Measurements from ENCODE around the gene PABPC1L2B.
"Not testable (repeated sequence)": the region's sequence is repeated elsewhere in the genome, so short reads cannot be mapped to it uniquely, and the experiment has no call there.

Gene PABPC1L2B

DNA sequence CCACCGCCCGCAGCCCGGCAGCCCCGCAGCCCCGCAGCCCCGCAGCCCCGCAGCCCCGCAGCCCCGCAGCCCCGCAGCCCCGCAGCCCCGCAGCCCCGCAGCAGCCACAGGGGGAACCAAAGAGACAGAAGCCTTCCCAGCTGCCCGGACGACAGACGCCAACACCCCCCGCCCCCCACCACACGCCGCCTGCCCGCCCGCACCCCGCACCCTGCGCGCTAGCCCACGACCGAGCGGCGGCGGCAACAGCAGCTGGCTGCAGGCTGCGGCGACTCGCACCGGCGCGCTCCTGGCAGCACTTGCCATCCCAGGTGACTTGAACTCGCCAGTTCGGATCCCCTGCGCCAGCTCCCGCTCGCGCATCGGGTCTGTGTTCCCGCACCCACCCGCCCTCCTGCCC is at the start of gene PABPC1L2B:
PABPC1L2B (plus strand) TSS at position 207 of the 400 bp plus-strand sequence. CDS start 704 bp downstream, outside the sequence.
- DNase-seq: not testable (repeated sequence)

DNA sequence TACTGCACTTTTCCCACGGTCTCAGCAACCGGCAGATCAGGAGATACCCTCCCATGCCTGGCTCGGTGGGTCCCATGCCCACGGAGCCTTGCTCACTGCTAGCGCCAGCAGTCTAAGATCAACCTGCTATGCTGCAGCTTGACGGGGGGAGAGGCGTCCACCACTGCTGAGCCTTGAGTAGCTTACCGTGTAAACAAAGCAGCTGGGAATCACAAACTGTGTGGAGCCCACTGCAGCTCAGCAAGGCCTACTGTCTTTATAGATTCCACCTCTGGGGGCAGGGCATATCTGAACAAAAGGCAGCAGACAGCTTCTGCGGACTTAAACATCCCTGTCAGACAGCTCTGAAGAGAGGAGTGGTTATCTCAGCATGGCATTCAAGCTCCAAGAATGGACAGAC is 42.8 kb upstream of the PABPC1L2B start:
- not testable (repeated sequence) for DNase-seq

GRCh38 chrX:72971859-72972258 is 30.9 kb upstream of the PABPC1L2B start:
- not testable (repeated sequence) for DNase-seq

- DNase-seq: not testable (repeated sequence)
These were observed 27.9 kb upstream of the PABPC1L2B start for GRCh38 chrX:72974885-72975284.

- not testable (repeated sequence) for DNase-seq
These were observed 21.8 kb upstream of the PABPC1L2B start for GRCh38 chrX:72980894-72981469.

DNA sequence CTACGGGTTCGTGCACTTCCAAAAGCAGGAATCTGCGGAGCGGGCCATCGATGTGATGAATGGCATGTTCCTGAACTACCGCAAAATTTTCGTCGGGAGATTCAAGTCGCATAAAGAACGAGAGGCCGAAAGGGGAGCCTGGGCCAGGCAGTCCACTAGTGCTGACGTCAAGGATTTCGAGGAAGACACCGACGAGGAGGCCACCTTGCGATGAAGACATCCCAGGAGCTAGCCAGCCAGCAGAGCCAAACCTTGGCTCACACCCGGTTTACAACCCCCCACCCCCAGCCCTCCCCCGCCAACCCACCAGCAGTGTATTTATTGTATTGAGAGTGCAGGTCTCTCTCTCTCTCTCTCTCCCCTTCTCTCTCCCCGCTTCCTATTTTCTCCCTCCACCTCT is 1.3 kb downstream of the PABPC1L2B start:
- DNase-seq: not testable (repeated sequence)

GRCh38 chrX:73021361-73022092 is 18.8 kb downstream of the PABPC1L2B start:
- DNase-seq: no peak

- DNase-seq: not testable (repeated sequence)
These were observed 19.3 kb downstream of the PABPC1L2B start for GRCh38 chrX:73022093-73022445.

- no peak for DNase-seq
These were observed 26.1 kb downstream of the PABPC1L2B start for GRCh38 chrX:73028876-73029275.
